Mesothelial cell of epicardium (in vitro differentiated cells): Measurements from ENCODE around the gene KLK2. TPM values are rescaled to one million over a fixed set of nuclear protein-coding genes. Genes with fewer than 3 reads are reported as not detected.

Experiments
- DNase-seq, 2 experiments: peaks; one replicate each; pipeline ENCODE4 v3.0.0; 2021; ENCODE audit warnings: low spot score in 2 of 2; ENCODE audit not compliant: unreplicated experiment in 2 of 2
- H3K27ac Mint-ChIP-seq: 2 replicates; pipeline ENCODE4 v1.8.0; 2021; ENCODE audit warnings: mixed read lengths
- H3K27me3 Mint-ChIP-seq: 2 replicates; pipeline ENCODE4 v1.8.0; 2021; ENCODE audit warnings: low read depth, mixed read lengths
- H3K36me3 Mint-ChIP-seq: 2 replicates; pipeline ENCODE4 v1.8.0; 2021; ENCODE audit warnings: mixed read lengths
- H3K4me1 Mint-ChIP-seq: 2 replicates; pipeline ENCODE4 v1.8.0; 2021; ENCODE audit warnings: mixed read lengths
- H3K4me3 Mint-ChIP-seq: 2 replicates; pipeline ENCODE4 v1.8.0; 2021; ENCODE audit warnings: mild to moderate bottlenecking, moderate library complexity, mixed read lengths
- H3K9me3 Mint-ChIP-seq: 2 replicates; pipeline ENCODE4 v1.8.0; 2021; ENCODE audit warnings: mixed read lengths
- total RNA-seq: library from RNA; stranded (reverse); gene quantifications from 3 replicates; pipeline ENCODE4 v1.2.1, GENCODE V29; 2021
- TF ChIP-seq, protein P1 (sequence below): fragments of 200-600 bp; sonication (generic); IDR thresholded peaks from one replicate; pipeline ENCODE4 v1.5.0; 2021; ENCODE audit warnings: antibody characterized with exemption; ENCODE audit not compliant: unreplicated experiment

KLK2 gene
- total RNA-seq, 1 donor from 2014 or later = not detected

GRCh38 chr19:50861496-50862286 lies 11.5 kb upstream of the KLK2 start:
- DNase-seq = no peak
- TF ChIP-seq, protein P1, sequence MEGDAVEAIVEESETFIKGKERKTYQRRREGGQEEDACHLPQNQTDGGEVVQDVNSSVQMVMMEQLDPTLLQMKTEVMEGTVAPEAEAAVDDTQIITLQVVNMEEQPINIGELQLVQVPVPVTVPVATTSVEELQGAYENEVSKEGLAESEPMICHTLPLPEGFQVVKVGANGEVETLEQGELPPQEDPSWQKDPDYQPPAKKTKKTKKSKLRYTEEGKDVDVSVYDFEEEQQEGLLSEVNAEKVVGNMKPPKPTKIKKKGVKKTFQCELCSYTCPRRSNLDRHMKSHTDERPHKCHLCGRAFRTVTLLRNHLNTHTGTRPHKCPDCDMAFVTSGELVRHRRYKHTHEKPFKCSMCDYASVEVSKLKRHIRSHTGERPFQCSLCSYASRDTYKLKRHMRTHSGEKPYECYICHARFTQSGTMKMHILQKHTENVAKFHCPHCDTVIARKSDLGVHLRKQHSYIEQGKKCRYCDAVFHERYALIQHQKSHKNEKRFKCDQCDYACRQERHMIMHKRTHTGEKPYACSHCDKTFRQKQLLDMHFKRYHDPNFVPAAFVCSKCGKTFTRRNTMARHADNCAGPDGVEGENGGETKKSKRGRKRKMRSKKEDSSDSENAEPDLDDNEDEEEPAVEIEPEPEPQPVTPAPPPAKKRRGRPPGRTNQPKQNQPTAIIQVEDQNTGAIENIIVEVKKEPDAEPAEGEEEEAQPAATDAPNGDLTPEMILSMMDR = no peak
- Mint-ChIP-seq H3K4me1 (peaks cover 5% of the 10 kb centered on the region), H3K4me3 (no peak overlapping the region), H3K27me3 (peaks cover 87% of the 10 kb centered on the region), H3K36me3 (no peaks in the 10 kb centered on the region), H3K9me3 (no peaks in the 10 kb centered on the region), H3K27ac (no peak overlapping the region)

GRCh38 chr19:50869479-50869878 lies 3.8 kb upstream of the KLK2 start:
- TF ChIP-seq, protein P1 = no peak
- Mint-ChIP-seq H3K4me1 (no peaks in the 10 kb centered on the region), H3K36me3 (no peaks in the 10 kb centered on the region), H3K4me3 (no peak overlapping the region), H3K9me3 (no peaks in the 10 kb centered on the region), H3K27ac (no peak overlapping the region), H3K27me3 (peaks cover 80% of the 10 kb centered on the region)
- DNase-seq = no peak

GRCh38 chr19:50870417-50871089 lies 2.7 kb upstream of the KLK2 start:
- TF ChIP-seq, protein P1 = no peak
- H3K9me3 Mint-ChIP-seq = no peaks in the 10 kb centered on the region
- H3K4me3 Mint-ChIP-seq = no peak overlapping the region
- peaks cover 70% of the 10 kb centered on the region for H3K27me3 Mint-ChIP-seq
- no peak overlapping the region for H3K27ac Mint-ChIP-seq
- DNase-seq = no peak
- no peaks in the 10 kb centered on the region for H3K4me1 Mint-ChIP-seq
- no peaks in the 10 kb centered on the region for H3K36me3 Mint-ChIP-seq

- TF ChIP-seq, protein P1 = no peak
- Mint-ChIP-seq H3K4me1 (no peaks in the 10 kb centered on the region), H3K4me3 (no peak overlapping the region), H3K27me3 (peaks cover 55% of the 10 kb centered on the region), H3K36me3 (no peaks in the 10 kb centered on the region), H3K9me3 (no peaks in the 10 kb centered on the region), H3K27ac (no peak overlapping the region)
- DNase-seq = no peak
Measured at GRCh38 chr19:50874211-50874610, 972 bp downstream of the KLK2 start.

GRCh38 chr19:50875795-50876422 lies 2.7 kb downstream of the KLK2 start:
- TF ChIP-seq, protein P1 = no peak
- peaks cover 55% of the 10 kb centered on the region for H3K27me3 Mint-ChIP-seq
- H3K36me3 Mint-ChIP-seq = no peaks in the 10 kb centered on the region
- DNase-seq = no peak
- H3K4me1 Mint-ChIP-seq = no peaks in the 10 kb centered on the region
- no peak overlapping the region for H3K4me3 Mint-ChIP-seq
- H3K9me3 Mint-ChIP-seq = no peaks in the 10 kb centered on the region
- H3K27ac Mint-ChIP-seq = no peak overlapping the region
